Parathyroid adenoma (tissue), 2 donors: ENCODE measurements around the gene CLCN2.

ENCODE experiments used
- H2AFZ ChIP-seq: fragments of 300-600 bp; sonication (generic); one replicate; pipeline ENCODE4 v1.7.0; 2017; ENCODE audit warnings: antibody characterized with exemption, mild to moderate bottlenecking
- H3K27ac ChIP-seq: fragments of 300-600 bp; sonication (generic); one replicate; pipeline ENCODE4 v1.7.0; 2017
- H3K27me3 ChIP-seq: fragments of 300-600 bp; sonication (generic); one replicate; pipeline ENCODE4 v1.7.0; 2017; ENCODE audit warnings: low read length; ENCODE audit not compliant: control insufficient read depth, insufficient read depth
- H3K36me3 ChIP-seq: fragments of 300-600 bp; sonication (generic); one replicate; pipeline ENCODE4 v1.7.0; 2017; ENCODE audit warnings: low read length; ENCODE audit not compliant: control insufficient read depth, insufficient read depth
- H3K4me1 ChIP-seq: fragments of 300-600 bp; sonication (generic); one replicate; pipeline ENCODE4 v1.7.0; 2017; ENCODE audit warnings: control low read depth
- H3K4me2 ChIP-seq: fragments of 300-600 bp; sonication (generic); one replicate; pipeline ENCODE4 v1.7.0; 2017; ENCODE audit warnings: low read length
- H3K4me3 ChIP-seq: fragments of 300-600 bp; sonication (generic); one replicate; pipeline ENCODE4 v1.7.0; 2017; ENCODE audit warnings: low read depth, low read length
- H3K79me2 ChIP-seq: fragments of 300-600 bp; sonication (generic); one replicate; pipeline ENCODE4 v1.7.0; 2017; ENCODE audit warnings: control low read depth
- H3K9ac ChIP-seq: fragments of 300-600 bp; sonication (generic); one replicate; pipeline ENCODE4 v1.7.0; 2017; ENCODE audit warnings: mild to moderate bottlenecking
- H3K9me3 ChIP-seq: fragments of 300-600 bp; sonication (generic); one replicate; pipeline ENCODE4 v1.7.0; 2017; ENCODE audit warnings: low read length; ENCODE audit not compliant: control insufficient read depth
- CTCF ChIP-seq: fragments of 300-600 bp; sonication (generic); IDR thresholded peaks from one replicate; pipeline ENCODE4 v1.7.0; 2017; ENCODE audit warnings: antibody characterized with exemption, mild to moderate bottlenecking
- donor health status: primary hyperparathyroidism.

Gene CLCN2

GRCh38 chr3:184358124-184358767 is 3.2 kb downstream of the CLCN2 start:
- H3K4me3 ChIP-seq: no peak overlapping the region
- no peak overlapping the region for H3K4me2 ChIP-seq
- no peaks in the 10 kb centered on the region for H3K36me3 ChIP-seq
- peaks cover 3% of the 10 kb centered on the region for H3K79me2 ChIP-seq
- H3K4me1 ChIP-seq: peaks cover 4% of the 10 kb centered on the region
- H3K27ac ChIP-seq: no peak overlapping the region
- H3K9ac ChIP-seq: no peak overlapping the region
- no peaks in the 10 kb centered on the region for H3K9me3 ChIP-seq
- no peak for TF ChIP-seq CTCF
- H2AFZ ChIP-seq: no peak overlapping the region
- H3K27me3 ChIP-seq: no peaks in the 10 kb centered on the region

- no peaks in the 10 kb centered on the region for H3K36me3 ChIP-seq
Measured at GRCh38 chr3:184357248-184358123, 3.9 kb downstream of the CLCN2 start.

GRCh38 chr3:184355261-184356040 is 6.0 kb downstream of the CLCN2 start:
- H3K27ac ChIP-seq: no peak overlapping the region
- no peak overlapping the region for H3K9ac ChIP-seq
- H3K27me3 ChIP-seq: no peaks in the 10 kb centered on the region
- H3K79me2 ChIP-seq: no peaks in the 10 kb centered on the region
- no peak overlapping the region for H3K4me2 ChIP-seq
- no peaks in the 10 kb centered on the region for H3K9me3 ChIP-seq
- H3K36me3 ChIP-seq: no peaks in the 10 kb centered on the region
- TF ChIP-seq CTCF: no peak
- H2AFZ ChIP-seq: no peak overlapping the region
- H3K4me3 ChIP-seq: no peak overlapping the region
- no peaks in the 10 kb centered on the region for H3K4me1 ChIP-seq

More at GRCh38 chr3:184357248-184358123, 3.9 kb downstream of the CLCN2 start:
- Histone ChIP-seq H3K4me1 (peaks cover 4% of the 10 kb centered on the region), H3K27me3 (no peaks in the 10 kb centered on the region), H3K27ac (no peak overlapping the region), H3K9me3 (no peaks in the 10 kb centered on the region), H3K4me3 (no peak overlapping the region), H3K9ac (no peak overlapping the region), H2AFZ (no peak overlapping the region), H3K79me2 (peaks cover 3% of the 10 kb centered on the region), H3K4me2 (no peak overlapping the region)
- TF ChIP-seq CTCF: no peak

GRCh38 chr3:184354754-184355153 is 6.7 kb downstream of the CLCN2 start:
- no peak overlapping the region for H3K4me2 ChIP-seq
- no peaks in the 10 kb centered on the region for H3K4me1 ChIP-seq
- no peak overlapping the region for H3K9ac ChIP-seq
- no peaks in the 10 kb centered on the region for H3K36me3 ChIP-seq
- H2AFZ ChIP-seq: no peak overlapping the region
- H3K79me2 ChIP-seq: no peaks in the 10 kb centered on the region
- no peak overlapping the region for H3K27ac ChIP-seq
- H3K4me3 ChIP-seq: no peak overlapping the region
- no peak for TF ChIP-seq CTCF
- H3K9me3 ChIP-seq: no peaks in the 10 kb centered on the region
- no peaks in the 10 kb centered on the region for H3K27me3 ChIP-seq
